OCI-LY7 (cell line): ENCODE data around the gene EPHA5.

Experiments
- CTCF ChIP-seq: fragments of 200-600 bp; sonication (generic); conservative IDR thresholded peaks from 2 replicates; pipeline ENCODE4 v1.5.1; 2014; ENCODE audit warnings: mild to moderate bottlenecking, antibody characterized with exemption, low read length, moderate library complexity, mixed read lengths
- EZH2phosphoT487 ChIP-seq: fragments of 200-600 bp; sonication (generic); IDR thresholded peaks from 2 replicates; pipeline ENCODE4 v1.6.1; 2018; ENCODE audit warnings: low read depth, borderline replicate concordance, mild to moderate bottlenecking, mixed run types, antibody characterized with exemption, low read length, moderate library complexity, mixed read lengths

- TF ChIP-seq CTCF (no peak), EZH2phosphoT487 (no peak)
These were observed 219.4 kb downstream of the EPHA5 start for GRCh38 chr4:65450899-65451298.
